HG02678 (cell line): ENCODE data around the gene ATP5ME.
"Not testable (repeated sequence)": the region's sequence is repeated elsewhere in the genome, so short reads cannot be mapped to it uniquely, and the experiment has no call there.

Source experiments
- ATAC-seq: cut with Tn5 transposase; IDR thresholded peaks from one replicate; pipeline ENCODE4 v1.9.1; 2021; ENCODE audit warnings: mild to moderate bottlenecking, moderate library complexity; ENCODE audit not compliant: unreplicated experiment

The ATP5ME gene

GRCh38 chr4:705278-706082 lies 31.4 kb upstream of the ATP5ME start, which contains the start of gene PCGF3:
Gene PCGF3 (plus strand): TSS chr4:705832. CDS start chr4:733681, 27,849 bp downstream.
- peak; percentile 92 for ATAC-seq

GRCh38 chr4:704971-705277 lies 30.8 kb upstream of the ATP5ME start:
- ATAC-seq: no peak

- ATAC-seq: no peak
These were observed 30.3 kb upstream of the ATP5ME start for GRCh38 chr4:704198-704891.

GRCh38 chr4:703336-704197 lies 29.5 kb upstream of the ATP5ME start:
- ATAC-seq: no peak

DNA sequence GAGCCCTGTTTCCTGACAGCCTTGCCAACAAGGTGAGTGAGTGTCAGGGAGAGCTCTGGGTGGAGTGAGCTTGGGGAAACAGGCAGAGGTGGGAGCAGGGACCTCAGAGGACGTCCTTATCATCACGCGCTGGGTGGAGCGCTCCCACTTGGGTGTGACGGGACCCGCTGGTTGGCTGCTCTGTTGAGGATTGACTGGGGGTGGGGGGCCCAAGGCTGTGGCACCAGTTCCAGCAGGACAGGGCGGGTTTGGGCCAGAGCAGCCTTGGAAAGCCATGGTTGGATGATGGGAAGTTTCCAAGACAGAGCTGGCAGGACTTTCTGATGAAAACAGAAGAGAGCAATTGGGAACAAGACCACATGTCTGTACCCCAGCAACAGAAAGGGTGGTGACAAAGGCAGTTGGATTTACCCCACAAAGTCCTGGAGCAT lies 28.6 kb upstream of the ATP5ME start:
- no peak for ATAC-seq

- no peak for ATAC-seq
These were observed 26.6 kb upstream of the ATP5ME start for GRCh38 chr4:700587-701264.

- no peak for ATAC-seq
These were observed 25.9 kb upstream of the ATP5ME start for GRCh38 chr4:699816-700580.

DNA sequence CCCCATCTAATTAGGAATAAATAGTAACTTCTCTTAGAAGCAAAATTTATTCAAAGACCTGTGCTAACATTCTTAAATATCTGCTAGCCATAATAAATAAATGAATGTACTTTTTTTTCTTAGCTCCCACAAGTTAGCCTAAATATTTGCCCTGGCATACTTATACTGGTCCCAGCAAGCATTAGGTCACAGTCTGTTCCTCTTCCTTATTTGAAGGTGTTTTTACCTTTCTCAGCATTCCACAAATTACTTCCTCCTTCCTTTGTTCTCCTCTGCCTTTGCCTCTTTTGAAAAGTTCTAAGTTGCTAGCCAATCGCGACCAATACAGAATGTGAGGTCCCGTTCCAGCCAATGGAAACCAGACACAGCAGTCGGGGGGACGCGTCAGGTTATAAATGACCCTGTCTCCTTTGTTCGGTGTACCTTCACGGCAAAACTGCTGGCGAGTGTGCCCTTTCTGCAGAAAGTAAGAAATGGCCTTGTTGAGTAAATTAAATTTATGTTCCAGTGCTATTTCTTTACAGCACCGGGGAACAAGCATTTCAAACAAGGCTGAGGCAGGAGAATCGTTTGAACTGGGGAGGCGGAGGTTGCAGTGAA lies 20.4 kb upstream of the ATP5ME start:
- not testable (repeated sequence) for ATAC-seq

DNA sequence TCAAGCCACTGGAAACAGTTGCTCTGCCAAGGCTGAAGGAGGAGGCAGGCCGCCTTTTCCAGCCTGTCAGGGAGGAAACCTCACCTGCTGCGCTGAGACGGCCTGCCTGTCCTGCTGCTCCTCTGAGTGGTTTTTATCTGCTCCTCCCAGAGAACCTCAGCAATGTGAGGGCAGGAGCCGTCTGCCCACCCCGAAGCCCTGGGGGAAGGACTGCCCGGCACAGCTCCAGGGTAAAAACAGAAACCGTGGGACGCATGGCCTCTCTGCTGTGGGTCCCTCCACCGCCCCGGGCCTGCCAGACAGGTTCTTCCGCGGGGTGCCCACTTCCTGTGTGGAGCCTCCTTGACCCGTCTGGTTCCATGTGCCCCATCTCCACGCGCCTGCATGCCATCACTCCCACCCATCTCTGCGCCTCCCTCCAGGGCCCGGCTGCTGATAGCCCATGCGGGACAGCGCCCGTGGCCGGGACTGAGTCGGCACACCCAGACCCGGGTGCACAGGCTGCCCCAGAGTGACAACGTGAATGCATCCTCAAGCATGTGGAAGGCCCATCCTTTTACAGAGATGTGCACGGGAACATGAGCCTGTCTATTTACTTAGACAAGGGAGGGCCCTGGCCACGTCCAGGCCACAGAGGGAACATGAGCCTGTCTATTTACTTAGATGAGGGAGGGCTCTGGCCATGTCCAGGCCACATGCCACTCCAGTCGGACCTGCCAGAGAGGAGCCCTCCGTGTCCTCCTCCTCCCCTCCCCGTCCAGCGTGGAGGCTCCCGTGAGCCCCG lies 18.9 kb upstream of the ATP5ME start:
- ATAC-seq: no peak

- ATAC-seq: no peak
These were observed 15.6 kb upstream of the ATP5ME start for GRCh38 chr4:689723-690122.

GRCh38 chr4:688854-689681 lies 15.0 kb upstream of the ATP5ME start, which contains the start of gene SLC49A3:
Gene SLC49A3 (minus strand): TSS chr4:689151. CDS start chr4:689127, 24 bp downstream.
- no peak for ATAC-seq

GRCh38 chr4:687971-688853 lies 14.1 kb upstream of the ATP5ME start:
- no peak for ATAC-seq

- no peak for ATAC-seq
These were observed 13.2 kb upstream of the ATP5ME start for GRCh38 chr4:687048-687970.

GRCh38 chr4:686413-687040 lies 12.5 kb upstream of the ATP5ME start:
- no peak for ATAC-seq

GRCh38 chr4:685679-686412 lies 11.8 kb upstream of the ATP5ME start:
- ATAC-seq: no peak
